CD4-positive, CD25-positive, alpha-beta regulatory T cell (primary cell): ENCODE results near the gene KCP. TPM values are rescaled to one million over a fixed set of nuclear protein-coding genes. Genes with fewer than 3 reads are reported as not detected.

Source experiments
- ATAC-seq, 2 donors: fragments of 150-1000 bp; cut with Tn5 transposase; one replicate each; pipeline ENCODE4 v1.10.0; 2021; ENCODE audit warnings: low read depth in 2 of 2, moderate number of reproducible peaks in 2 of 2, moderate library complexity in 1 of 2
- DNase-seq, 3 donors: peaks; one replicate each; pipeline versions ENCODE4 v3.0.0 to v3.0.0-alpha.2; 2012 to 2022; ENCODE audit warnings: mixed read lengths in 1 of 3
- H3K27ac ChIP-seq: one replicate; pipeline ENCODE4 v1.7.0; 2013; ENCODE audit warnings: mild to moderate bottlenecking, low read length; ENCODE audit not compliant: insufficient read depth, poor library complexity, severe bottlenecking
- H3K27me3 ChIP-seq: one replicate; pipeline ENCODE4 v1.7.0; 2013; ENCODE audit warnings: low read length; ENCODE audit not compliant: control insufficient read depth, insufficient read depth
- H3K36me3 ChIP-seq: one replicate; pipeline ENCODE4 v1.7.0; 2013; ENCODE audit warnings: mild to moderate bottlenecking, low read length, moderate library complexity; ENCODE audit not compliant: control insufficient read depth, insufficient read depth
- H3K4me1 ChIP-seq: 2 replicates; pipeline ENCODE4 v1.7.0; 2013; ENCODE audit warnings: mild to moderate bottlenecking, low read length; ENCODE audit not compliant: insufficient read depth, control insufficient read depth, poor library complexity, severe bottlenecking
- H3K4me3 ChIP-seq: one replicate; pipeline ENCODE4 v1.7.0; 2013; ENCODE audit warnings: low read depth, mild to moderate bottlenecking, low read length, moderate library complexity
- H3K9me3 ChIP-seq, 2 experiments: 1 replicate in 1 of 2; 2 replicates in 1 of 2; pipeline ENCODE4 v1.7.0; 2013; ENCODE audit warnings: low read length in 2 of 2, mild to moderate bottlenecking in 1 of 2, moderate library complexity in 1 of 2; ENCODE audit not compliant: control insufficient read depth in 2 of 2
- H3K27ac Mint-ChIP-seq, 3 donors: one replicate each; pipeline ENCODE4 v1.8.0; 2020 to 2022; ENCODE audit warnings: mild to moderate bottlenecking in 3 of 3, mixed read lengths in 3 of 3, moderate library complexity in 2 of 3
- H3K27me3 Mint-ChIP-seq: one replicate; pipeline ENCODE4 v1.8.0; 2022; ENCODE audit warnings: mild to moderate bottlenecking, mixed read lengths
- H3K36me3 Mint-ChIP-seq: one replicate; pipeline ENCODE4 v1.8.0; 2020; ENCODE audit warnings: mixed read lengths
- H3K4me1 Mint-ChIP-seq, 4 donors: one replicate each; pipeline ENCODE4 v1.8.0; 2020 to 2022; ENCODE audit warnings: mixed read lengths in 4 of 4, mild to moderate bottlenecking in 1 of 4
- H3K4me3 Mint-ChIP-seq, 4 donors: one replicate each; pipeline ENCODE4 v1.8.0; 2020 to 2022; ENCODE audit warnings: mild to moderate bottlenecking in 4 of 4, mixed read lengths in 4 of 4, moderate library complexity in 3 of 4
- H3K9me3 Mint-ChIP-seq, 7 donors: one replicate each; pipeline ENCODE4 v1.8.0; 2020 to 2022; ENCODE audit warnings: mixed read lengths in 7 of 7, mild to moderate bottlenecking in 3 of 7, moderate library complexity in 2 of 7
- polyA plus RNA-seq, 4 donors: library from polyadenylated mRNA; unstranded; fragments of 300-500 nt; fragmentation: Illumina TruSeq; gene quantifications; one replicate each; pipeline ENCODE4 v1.2.3, GENCODE V29; 2021
- total RNA-seq: library from RNA; stranded (reverse); gene quantifications from one replicate; pipeline ENCODE4 v1.2.3, GENCODE V29; 2022

KCP gene
- total and polyA plus RNA-seq, 5 donors from 2014 or later: 0.08 to 0.22 (median 0.08) TPM; not detected in 2

- Mint-ChIP-seq H3K4me3 (no peak overlapping the region), H3K9me3 (no peaks in the 10 kb centered on the region), H3K27me3 (peaks cover 15% of the 10 kb centered on the region), H3K36me3 (no peaks in the 10 kb centered on the region), H3K27ac (no peak overlapping the region), H3K4me1 (peaks cover 0 to 3% (median 0%) of the 10 kb centered on the region in 4 donors)
- H3K36me3 ChIP-seq: no peaks in the 10 kb centered on the region
- H3K4me3 ChIP-seq: no peak overlapping the region
- H3K27me3 ChIP-seq: no peaks in the 10 kb centered on the region
- H3K9me3 ChIP-seq: no peaks in the 10 kb centered on the region
- no peak overlapping the region for H3K27ac ChIP-seq
- DNase-seq (no peak), ATAC-seq (no peak)
- peaks cover 3% of the 10 kb centered on the region for H3K4me1 ChIP-seq
These were observed 72.3 kb downstream of the KCP start for GRCh38 chr7:128838109-128838779.

GRCh38 chr7:128837521-128837921, 73.0 kb downstream of the KCP start:
- H3K27me3 ChIP-seq: no peaks in the 10 kb centered on the region
- no peaks in the 10 kb centered on the region for H3K9me3 Mint-ChIP-seq
- H3K4me1 ChIP-seq: peaks cover 3% of the 10 kb centered on the region
- DNase-seq (no peak), ATAC-seq (no peak)
- no peaks in the 10 kb centered on the region for H3K36me3 Mint-ChIP-seq
- no peaks in the 10 kb centered on the region for H3K36me3 ChIP-seq
- H3K27ac ChIP-seq: no peak overlapping the region
- H3K4me3 Mint-ChIP-seq: no peak overlapping the region
- no peak overlapping the region for H3K4me3 ChIP-seq
- H3K27ac Mint-ChIP-seq: no peak overlapping the region
- H3K27me3 Mint-ChIP-seq: peaks cover 22% of the 10 kb centered on the region
- peaks cover 0 to 3% (median 0%) of the 10 kb centered on the region in 4 donors for H3K4me1 Mint-ChIP-seq
- H3K9me3 ChIP-seq: no peaks in the 10 kb centered on the region

GRCh38 chr7:128836729-128837348, 73.7 kb downstream of the KCP start:
- no peaks in the 10 kb centered on the region for H3K36me3 ChIP-seq
- no peak overlapping the region for H3K27ac ChIP-seq
- H3K9me3 ChIP-seq: no peaks in the 10 kb centered on the region
- H3K4me1 ChIP-seq: peaks cover 5% of the 10 kb centered on the region
- H3K4me3 ChIP-seq: no peak overlapping the region
- H3K27me3 ChIP-seq: no peaks in the 10 kb centered on the region
- no peaks in the 10 kb centered on the region for H3K9me3 Mint-ChIP-seq
- H3K36me3 Mint-ChIP-seq: no peaks in the 10 kb centered on the region
- no peak for ATAC-seq
- no peak for DNase-seq
- no peak overlapping the region for H3K4me3 Mint-ChIP-seq
- H3K27ac Mint-ChIP-seq: no peak overlapping the region
- H3K27me3 Mint-ChIP-seq: peaks cover 27% of the 10 kb centered on the region
- H3K4me1 Mint-ChIP-seq: peaks cover 0 to 4% (median 0%) of the 10 kb centered on the region in 4 donors

- H3K4me1 Mint-ChIP-seq: peaks cover 0 to 10% (median 0%) of the 10 kb centered on the region in 4 donors
- peaks cover 35% of the 10 kb centered on the region for H3K27me3 Mint-ChIP-seq
These were observed 74.5 kb downstream of the KCP start for GRCh38 chr7:128835790-128836641.

GRCh38 chr7:128835231-128835751, 75.2 kb downstream of the KCP start:
- Mint-ChIP-seq H3K27ac (no peak overlapping the region), H3K36me3 (no peaks in the 10 kb centered on the region), H3K9me3 (no peaks in the 10 kb centered on the region), H3K4me3 (no peak overlapping the region), H3K4me1 (peaks cover 0 to 16% (median 3%) of the 10 kb centered on the region in 4 donors), H3K27me3 (peaks cover 41% of the 10 kb centered on the region)
- Histone ChIP-seq H3K9me3 (no peaks in the 10 kb centered on the region), H3K4me3 (no peak overlapping the region), H3K36me3 (no peaks in the 10 kb centered on the region), H3K4me1 (peaks cover 20% of the 10 kb centered on the region), H3K27me3 (no peaks in the 10 kb centered on the region), H3K27ac (no peak overlapping the region)
- no peak for ATAC-seq
- no peak for DNase-seq

More at GRCh38 chr7:128835790-128836641, 74.5 kb downstream of the KCP start:
- no peak overlapping the region for H3K4me3 ChIP-seq
- H3K9me3 Mint-ChIP-seq: no peaks in the 10 kb centered on the region
- no peak overlapping the region for H3K27ac ChIP-seq
- no peak overlapping the region for H3K4me3 Mint-ChIP-seq
- H3K9me3 ChIP-seq: no peaks in the 10 kb centered on the region
- H3K4me1 ChIP-seq: peaks cover 13% of the 10 kb centered on the region
- H3K27ac Mint-ChIP-seq: no peak overlapping the region
- no peaks in the 10 kb centered on the region for H3K36me3 ChIP-seq
- DNase-seq (no peak), ATAC-seq (no peak)
- H3K36me3 Mint-ChIP-seq: no peaks in the 10 kb centered on the region
- H3K27me3 ChIP-seq: no peaks in the 10 kb centered on the region

- H3K27me3 Mint-ChIP-seq: peaks cover 50% of the 10 kb centered on the region
- Histone ChIP-seq H3K4me3 (no peak overlapping the region), H3K9me3 (no peaks in the 10 kb centered on the region), H3K36me3 (no peaks in the 10 kb centered on the region), H3K27ac (no peak overlapping the region), H3K27me3 (peaks cover 2% of the 10 kb centered on the region), H3K4me1 (peaks cover 26% of the 10 kb centered on the region)
- ATAC-seq (no peak), DNase-seq (no peak)
- no peaks in the 10 kb centered on the region for H3K36me3 Mint-ChIP-seq
- peaks cover 0 to 22% (median 3%) of the 10 kb centered on the region in 4 donors for H3K4me1 Mint-ChIP-seq
- peaks cover 0 to 3% (median 0%) of the 10 kb centered on the region in 7 donors for H3K9me3 Mint-ChIP-seq
- H3K4me3 Mint-ChIP-seq: no peak overlapping the region
- no peak overlapping the region for H3K27ac Mint-ChIP-seq
These were observed 76.6 kb downstream of the KCP start for GRCh38 chr7:128833946-128834325.

GRCh38 chr7:128833148-128833945, 77.2 kb downstream of the KCP start:
- ATAC-seq (no peak), DNase-seq (no peak)
- peaks cover 0 to 22% (median 3%) of the 10 kb centered on the region in 4 donors for H3K4me1 Mint-ChIP-seq
- Histone ChIP-seq H3K4me3 (no peak overlapping the region), H3K36me3 (no peaks in the 10 kb centered on the region), H3K27ac (no peak overlapping the region), H3K27me3 (peaks cover 2% of the 10 kb centered on the region), H3K9me3 (no peaks in the 10 kb centered on the region), H3K4me1 (peaks cover 26% of the 10 kb centered on the region)
- H3K4me3 Mint-ChIP-seq: no peak overlapping the region
- no peak overlapping the region for H3K27ac Mint-ChIP-seq
- H3K9me3 Mint-ChIP-seq: peaks cover 0 to 3% (median 0%) of the 10 kb centered on the region in 7 donors
- H3K36me3 Mint-ChIP-seq: no peaks in the 10 kb centered on the region
- peaks cover 54% of the 10 kb centered on the region for H3K27me3 Mint-ChIP-seq
